Vagina (tissue), 2 donors: Measurements from ENCODE around the gene ZBTB20.

Source experiments
- POLR2A ChIP-seq, 2 donors: fragments of 450-650 bp; IDR thresholded peaks; one replicate each; pipeline ENCODE4 v1.6.1; 2017; ENCODE audit warnings: antibody characterized with exemption in 2 of 2, mild to moderate bottlenecking in 2 of 2, moderate library complexity in 2 of 2
- TF ChIP-seq, protein P1 (sequence below), 3 experiments: fragments of 450-650 bp in 2 of 3; fragments of 200-600 bp in 1 of 3; sonication (generic) in 1 of 3; IDR thresholded peaks; one replicate each; pipeline ENCODE4 v1.5.1; 2017 to 2019; ENCODE audit warnings: antibody characterized with exemption in 3 of 3, mild to moderate bottlenecking in 2 of 3, moderate library complexity in 2 of 3

DNA sequence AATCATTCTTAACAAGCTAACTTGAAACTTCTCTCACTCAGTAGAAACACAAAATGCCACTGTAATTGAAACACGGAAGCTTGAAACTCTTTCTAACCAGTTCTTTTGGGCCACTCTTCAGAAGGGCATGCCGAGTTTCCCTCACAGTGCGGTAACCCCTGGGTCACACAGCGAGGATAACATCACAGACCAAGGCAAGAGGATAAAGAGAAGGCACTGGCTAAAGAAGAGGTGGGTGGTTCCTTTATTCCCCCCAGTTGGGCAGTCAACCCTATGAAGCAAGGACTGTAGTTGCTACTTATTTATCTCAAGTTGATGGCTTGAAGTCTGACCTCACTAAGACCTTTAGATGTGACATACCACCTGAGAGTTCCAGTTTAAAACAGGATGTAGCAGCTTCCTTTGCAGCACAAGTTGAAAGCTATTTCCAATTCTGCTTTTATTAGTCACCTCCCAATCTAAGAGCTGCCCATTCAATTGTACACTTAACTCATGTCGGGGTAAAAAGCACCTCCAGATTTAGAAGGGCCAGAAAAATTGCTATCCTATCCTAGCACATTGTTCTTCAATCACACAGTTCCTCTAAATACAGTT lies 580.8 kb downstream of the ZBTB20 start:
- TF ChIP-seq POLR2A (IDR thresholded peaks at IDR 0.05) = no peak
- TF ChIP-seq, protein P1, sequence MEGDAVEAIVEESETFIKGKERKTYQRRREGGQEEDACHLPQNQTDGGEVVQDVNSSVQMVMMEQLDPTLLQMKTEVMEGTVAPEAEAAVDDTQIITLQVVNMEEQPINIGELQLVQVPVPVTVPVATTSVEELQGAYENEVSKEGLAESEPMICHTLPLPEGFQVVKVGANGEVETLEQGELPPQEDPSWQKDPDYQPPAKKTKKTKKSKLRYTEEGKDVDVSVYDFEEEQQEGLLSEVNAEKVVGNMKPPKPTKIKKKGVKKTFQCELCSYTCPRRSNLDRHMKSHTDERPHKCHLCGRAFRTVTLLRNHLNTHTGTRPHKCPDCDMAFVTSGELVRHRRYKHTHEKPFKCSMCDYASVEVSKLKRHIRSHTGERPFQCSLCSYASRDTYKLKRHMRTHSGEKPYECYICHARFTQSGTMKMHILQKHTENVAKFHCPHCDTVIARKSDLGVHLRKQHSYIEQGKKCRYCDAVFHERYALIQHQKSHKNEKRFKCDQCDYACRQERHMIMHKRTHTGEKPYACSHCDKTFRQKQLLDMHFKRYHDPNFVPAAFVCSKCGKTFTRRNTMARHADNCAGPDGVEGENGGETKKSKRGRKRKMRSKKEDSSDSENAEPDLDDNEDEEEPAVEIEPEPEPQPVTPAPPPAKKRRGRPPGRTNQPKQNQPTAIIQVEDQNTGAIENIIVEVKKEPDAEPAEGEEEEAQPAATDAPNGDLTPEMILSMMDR (IDR thresholded peaks at IDR 0.05) = no peak
